Measurements from ENCODE around the gene STAT5B. TPM values are rescaled to one million over a fixed set of nuclear protein-coding genes. Genes with fewer than 3 reads are reported as not detected.

STAT5B gene
- total RNA-seq, 1 donor from 2014 or later, result 46.8 TPM

GRCh38 chr17:42317266-42317845, 41.2 kb upstream of the STAT5B start:
- H3K27me3 Mint-ChIP-seq, result no peaks in the 10 kb centered on the region
- H3K36me3 Mint-ChIP-seq (ENCODE audit: insufficient read depth), result peaks cover 22% of the 10 kb centered on the region
- no peak overlapping the region for H3K4me3 Mint-ChIP-seq (ENCODE audit: low read depth)
- no peaks in the 10 kb centered on the region for H3K9me3 Mint-ChIP-seq (ENCODE audit: low read depth)
- peaks cover 31% of the 10 kb centered on the region for H3K4me1 Mint-ChIP-seq (ENCODE audit: low read depth)
- DNase-seq (ENCODE audit: low spot score, unreplicated experiment), result no peak
- peak overlapping the region; percentile 12 for H3K27ac Mint-ChIP-seq
- TF ChIP-seq, protein P1, sequence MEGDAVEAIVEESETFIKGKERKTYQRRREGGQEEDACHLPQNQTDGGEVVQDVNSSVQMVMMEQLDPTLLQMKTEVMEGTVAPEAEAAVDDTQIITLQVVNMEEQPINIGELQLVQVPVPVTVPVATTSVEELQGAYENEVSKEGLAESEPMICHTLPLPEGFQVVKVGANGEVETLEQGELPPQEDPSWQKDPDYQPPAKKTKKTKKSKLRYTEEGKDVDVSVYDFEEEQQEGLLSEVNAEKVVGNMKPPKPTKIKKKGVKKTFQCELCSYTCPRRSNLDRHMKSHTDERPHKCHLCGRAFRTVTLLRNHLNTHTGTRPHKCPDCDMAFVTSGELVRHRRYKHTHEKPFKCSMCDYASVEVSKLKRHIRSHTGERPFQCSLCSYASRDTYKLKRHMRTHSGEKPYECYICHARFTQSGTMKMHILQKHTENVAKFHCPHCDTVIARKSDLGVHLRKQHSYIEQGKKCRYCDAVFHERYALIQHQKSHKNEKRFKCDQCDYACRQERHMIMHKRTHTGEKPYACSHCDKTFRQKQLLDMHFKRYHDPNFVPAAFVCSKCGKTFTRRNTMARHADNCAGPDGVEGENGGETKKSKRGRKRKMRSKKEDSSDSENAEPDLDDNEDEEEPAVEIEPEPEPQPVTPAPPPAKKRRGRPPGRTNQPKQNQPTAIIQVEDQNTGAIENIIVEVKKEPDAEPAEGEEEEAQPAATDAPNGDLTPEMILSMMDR (IDR thresholded peaks at IDR 0.05; ENCODE audit: unreplicated experiment), result no peak

GRCh38 chr17:42316755-42317154, 40.6 kb upstream of the STAT5B start:
- Mint-ChIP-seq H3K27ac (no peak overlapping the region), H3K9me3 (ENCODE audit: low read depth) (no peaks in the 10 kb centered on the region), H3K4me3 (ENCODE audit: low read depth) (no peak overlapping the region), H3K4me1 (ENCODE audit: low read depth) (peaks cover 33% of the 10 kb centered on the region), H3K36me3 (ENCODE audit: insufficient read depth) (peaks cover 19% of the 10 kb centered on the region), H3K27me3 (no peaks in the 10 kb centered on the region)
- no peak for DNase-seq (ENCODE audit: low spot score, unreplicated experiment)
- TF ChIP-seq, protein P1 (IDR thresholded peaks at IDR 0.05; ENCODE audit: unreplicated experiment), result no peak

DNA sequence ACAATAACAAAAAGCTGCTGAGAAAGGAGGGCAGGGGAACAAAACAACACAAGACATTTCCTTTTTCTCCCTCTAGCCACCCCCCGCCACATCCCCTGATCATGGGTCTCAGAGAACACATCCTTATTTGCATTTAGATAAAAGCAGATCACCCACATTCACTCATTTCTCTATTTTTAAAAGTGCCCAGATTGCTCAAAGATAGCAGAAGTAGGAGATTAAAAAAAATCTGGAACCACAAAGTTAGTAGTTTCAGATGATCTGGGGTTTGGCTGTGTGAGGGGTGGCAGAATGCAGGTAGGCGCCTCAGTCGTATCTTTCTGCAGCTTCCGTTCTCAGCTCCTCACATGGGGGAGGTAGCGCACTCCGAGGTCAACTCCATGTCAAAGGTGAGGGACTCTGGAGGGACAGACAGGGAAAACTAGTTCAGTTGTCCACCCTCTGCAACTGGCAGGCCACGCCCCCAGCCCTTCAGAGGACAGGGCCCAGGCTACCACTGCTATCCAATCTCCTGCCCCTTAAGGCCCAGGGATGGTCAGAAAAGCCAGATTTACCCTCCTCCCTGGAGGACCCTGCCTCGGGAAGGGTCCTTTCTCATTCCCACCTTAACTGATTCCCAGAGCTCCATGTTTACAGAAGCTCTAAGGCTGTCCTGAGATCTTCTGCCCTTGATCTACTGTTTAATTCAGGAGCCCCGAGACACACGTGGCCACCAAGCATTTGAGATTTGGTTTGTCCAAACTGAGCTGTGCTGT, 39.4 kb upstream of the STAT5B start:
- Mint-ChIP-seq H3K27ac (no peak overlapping the region), H3K9me3 (ENCODE audit: low read depth) (no peaks in the 10 kb centered on the region), H3K27me3 (peaks cover 4% of the 10 kb centered on the region), H3K36me3 (ENCODE audit: insufficient read depth) (peaks cover 17% of the 10 kb centered on the region), H3K4me3 (ENCODE audit: low read depth) (no peak overlapping the region), H3K4me1 (ENCODE audit: low read depth) (peaks cover 37% of the 10 kb centered on the region)
- DNase-seq (ENCODE audit: low spot score, unreplicated experiment), result no peak
- TF ChIP-seq, protein P1 (IDR thresholded peaks at IDR 0.05; ENCODE audit: unreplicated experiment), result no peak

GRCh38 chr17:42313773-42314566, 37.8 kb upstream of the STAT5B start:
- Mint-ChIP-seq H3K4me1 (ENCODE audit: low read depth) (peaks cover 37% of the 10 kb centered on the region), H3K27ac (no peak overlapping the region)
- TF ChIP-seq, protein P1 (IDR thresholded peaks at IDR 0.05; ENCODE audit: unreplicated experiment), result no peak

GRCh38 chr17:42313389-42313772, 37.2 kb upstream of the STAT5B start:
- Mint-ChIP-seq H3K9me3 (ENCODE audit: low read depth) (no peaks in the 10 kb centered on the region), H3K36me3 (ENCODE audit: insufficient read depth) (peaks cover 8% of the 10 kb centered on the region), H3K4me3 (ENCODE audit: low read depth) (no peak overlapping the region), H3K4me1 (ENCODE audit: low read depth) (peaks cover 37% of the 10 kb centered on the region), H3K27ac (no peak overlapping the region), H3K27me3 (peaks cover 19% of the 10 kb centered on the region)
- no peak for DNase-seq (ENCODE audit: low spot score, unreplicated experiment)
- TF ChIP-seq, protein P1 (IDR thresholded peaks at IDR 0.05; ENCODE audit: unreplicated experiment), result no peak

More at GRCh38 chr17:42313773-42314566, 37.8 kb upstream of the STAT5B start:
- Mint-ChIP-seq H3K4me3 (ENCODE audit: low read depth) (no peak overlapping the region), H3K9me3 (ENCODE audit: low read depth) (no peaks in the 10 kb centered on the region), H3K27me3 (peaks cover 15% of the 10 kb centered on the region), H3K36me3 (ENCODE audit: insufficient read depth) (peaks cover 9% of the 10 kb centered on the region)
- no peak for DNase-seq (ENCODE audit: low spot score, unreplicated experiment)

Data from progenitor cell of endocrine pancreas (in vitro differentiated cells).